Gastrocnemius medialis (tissue), 4 donors: Measurements from ENCODE around the gene IRF2.

Experiments
- POLR2A ChIP-seq, 2 donors: fragments of 450-650 bp; IDR thresholded peaks; one replicate each; pipeline ENCODE4 v1.6.1; 2017; ENCODE audit warnings: antibody characterized with exemption in 2 of 2, mild to moderate bottlenecking in 2 of 2, moderate library complexity in 2 of 2
- TF ChIP-seq, protein P1 (sequence below), 5 experiments: fragments of 450-650 bp in 3 of 5; fragments of 200-600 bp in 2 of 5; sonication (generic) in 2 of 5; IDR thresholded peaks in 4 of 5; conservative IDR thresholded peaks in 1 of 5; 1 replicate in 4 of 5; 2 replicates in 1 of 5; pipeline ENCODE4 v1.5.1; 2016 to 2019; ENCODE audit warnings: antibody characterized with exemption in 5 of 5, mild to moderate bottlenecking in 3 of 5, moderate library complexity in 3 of 5

- TF ChIP-seq, protein P1, sequence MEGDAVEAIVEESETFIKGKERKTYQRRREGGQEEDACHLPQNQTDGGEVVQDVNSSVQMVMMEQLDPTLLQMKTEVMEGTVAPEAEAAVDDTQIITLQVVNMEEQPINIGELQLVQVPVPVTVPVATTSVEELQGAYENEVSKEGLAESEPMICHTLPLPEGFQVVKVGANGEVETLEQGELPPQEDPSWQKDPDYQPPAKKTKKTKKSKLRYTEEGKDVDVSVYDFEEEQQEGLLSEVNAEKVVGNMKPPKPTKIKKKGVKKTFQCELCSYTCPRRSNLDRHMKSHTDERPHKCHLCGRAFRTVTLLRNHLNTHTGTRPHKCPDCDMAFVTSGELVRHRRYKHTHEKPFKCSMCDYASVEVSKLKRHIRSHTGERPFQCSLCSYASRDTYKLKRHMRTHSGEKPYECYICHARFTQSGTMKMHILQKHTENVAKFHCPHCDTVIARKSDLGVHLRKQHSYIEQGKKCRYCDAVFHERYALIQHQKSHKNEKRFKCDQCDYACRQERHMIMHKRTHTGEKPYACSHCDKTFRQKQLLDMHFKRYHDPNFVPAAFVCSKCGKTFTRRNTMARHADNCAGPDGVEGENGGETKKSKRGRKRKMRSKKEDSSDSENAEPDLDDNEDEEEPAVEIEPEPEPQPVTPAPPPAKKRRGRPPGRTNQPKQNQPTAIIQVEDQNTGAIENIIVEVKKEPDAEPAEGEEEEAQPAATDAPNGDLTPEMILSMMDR (IDR thresholded peaks at IDR 0.05 in 4 of 5, conservative IDR thresholded peaks at IDR 0.05 in 1 of 5) = no peak
- no peak for TF ChIP-seq POLR2A (IDR thresholded peaks at IDR 0.05)
These were observed 121.5 kb downstream of the IRF2 start for GRCh38 chr4:184352891-184353290.
